Measurements from ENCODE around the gene CNRIP1.
A peak's percentile ranks its signal among the peaks of the same experiment; 100 is the strongest.

DNA sequence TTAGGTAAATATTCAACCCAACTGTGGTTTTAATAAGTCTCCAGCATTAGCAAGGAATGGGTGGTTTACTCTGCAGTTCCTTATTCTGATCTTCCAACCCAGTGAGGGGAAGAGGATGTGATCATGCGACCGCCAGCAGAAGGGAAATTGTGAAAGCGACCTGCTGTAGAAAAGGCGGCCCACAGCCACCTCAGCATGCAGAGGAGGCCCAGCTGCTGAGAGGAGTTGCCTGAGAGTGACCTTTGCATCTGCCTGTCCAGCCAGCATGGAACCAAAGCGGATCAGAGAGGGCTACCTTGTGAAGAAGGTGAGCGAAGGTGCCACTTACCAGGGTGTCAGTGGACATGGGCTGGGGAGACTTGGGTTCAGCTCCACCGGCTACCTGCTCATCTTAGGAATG, 45.3 kb upstream of the CNRIP1 start, which contains the start of gene PLEK:
- TF ChIP-seq, protein P1, sequence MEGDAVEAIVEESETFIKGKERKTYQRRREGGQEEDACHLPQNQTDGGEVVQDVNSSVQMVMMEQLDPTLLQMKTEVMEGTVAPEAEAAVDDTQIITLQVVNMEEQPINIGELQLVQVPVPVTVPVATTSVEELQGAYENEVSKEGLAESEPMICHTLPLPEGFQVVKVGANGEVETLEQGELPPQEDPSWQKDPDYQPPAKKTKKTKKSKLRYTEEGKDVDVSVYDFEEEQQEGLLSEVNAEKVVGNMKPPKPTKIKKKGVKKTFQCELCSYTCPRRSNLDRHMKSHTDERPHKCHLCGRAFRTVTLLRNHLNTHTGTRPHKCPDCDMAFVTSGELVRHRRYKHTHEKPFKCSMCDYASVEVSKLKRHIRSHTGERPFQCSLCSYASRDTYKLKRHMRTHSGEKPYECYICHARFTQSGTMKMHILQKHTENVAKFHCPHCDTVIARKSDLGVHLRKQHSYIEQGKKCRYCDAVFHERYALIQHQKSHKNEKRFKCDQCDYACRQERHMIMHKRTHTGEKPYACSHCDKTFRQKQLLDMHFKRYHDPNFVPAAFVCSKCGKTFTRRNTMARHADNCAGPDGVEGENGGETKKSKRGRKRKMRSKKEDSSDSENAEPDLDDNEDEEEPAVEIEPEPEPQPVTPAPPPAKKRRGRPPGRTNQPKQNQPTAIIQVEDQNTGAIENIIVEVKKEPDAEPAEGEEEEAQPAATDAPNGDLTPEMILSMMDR (IDR thresholded peaks at IDR 0.05), result no peak
- TF ChIP-seq POLR2A (IDR thresholded peaks at IDR 0.05) (peak in 1 of 2 donors; percentile 14), POLR2AphosphoS5 (IDR thresholded peaks at IDR 0.05; ENCODE audit: insufficient read depth in 1 of 2, low read depth in 1 of 2) (no peak)

Data from vagina (tissue), 2 donors.